ENCODE measurements around the gene UFSP2.

The UFSP2 gene

GRCh38 chr4:185471235-185472102 lies 45.7 kb upstream of the UFSP2 start, which contains the start of gene CCDC110:
Gene CCDC110 (minus strand): TSS chr4:185471733. CDS start chr4:185471683, 50 bp downstream.
- peak within 1 kb of the TSS; percentile 29 to 31 for H3K4ac ChIP-seq (ENCODE audit: low read depth in 1 of 2, low read length in 2 of 2)
- peaks cover 8% of the 10 kb centered on the region for H3K4me1 ChIP-seq (ENCODE audit: control insufficient read depth, insufficient read depth, low read depth, low read length)
- peak within 1 kb of the TSS; percentile 97 for H2BK120ac ChIP-seq (ENCODE audit: low read depth, low read length)
- 1% methylated on average over 58 of the region's 93 CpGs for WGBS
- peak within 1 kb of the TSS; percentile 99 for H2AFZ ChIP-seq (ENCODE audit: low read depth, low read length)
- no peak within 1 kb of the TSS for H2AK5ac ChIP-seq (ENCODE audit: low read length, severe bottlenecking)
- H2BK15ac ChIP-seq (ENCODE audit: low read depth, poor library complexity, severe bottlenecking), result peak within 1 kb of the TSS; percentile 96
- peak within 1 kb of the TSS; percentile 92 for H3K9ac ChIP-seq (ENCODE audit: low read length)
- H3K79me1 ChIP-seq (replicated peaks; ENCODE audit: low read length, poor library complexity, severe bottlenecking), result no peaks in the 10 kb centered on the region
- H2BK12ac ChIP-seq (ENCODE audit: low read length in 2 of 2), result peak within 1 kb of the TSS in 1 of 2 experiments; percentile 39
- H3K9me3 ChIP-seq (ENCODE audit: control insufficient read depth, low read length), result no peaks in the 10 kb centered on the region
- peak within 1 kb of the TSS; percentile 84 for H4K8ac ChIP-seq (ENCODE audit: low read length)
- peak; percentile 88 for DNase-seq
- peak within 1 kb of the TSS; percentile 2 for H3K27ac ChIP-seq (ENCODE audit: low read length, poor library complexity, severe bottlenecking)
- H3K4me2 ChIP-seq (ENCODE audit: low read length, poor library complexity, severe bottlenecking), result peak within 1 kb of the TSS; percentile 98
- H3K27me3 ChIP-seq (ENCODE audit: control insufficient read depth in 1 of 2, insufficient read depth in 1 of 2, low read length in 2 of 2), result peaks cover 6 to 19% of the 10 kb centered on the region in 2 experiments
- H2BK5ac ChIP-seq (ENCODE audit: low read depth, low read length, poor library complexity, severe bottlenecking), result no peak within 1 kb of the TSS
- H3K36me3 ChIP-seq (ENCODE audit: control insufficient read depth in 1 of 2, insufficient read depth in 2 of 2, low read depth in 1 of 2, low read length in 2 of 2), result no peaks in the 10 kb centered on the region
- peak within 1 kb of the TSS; percentile 84 to 96 for H3K4me3 ChIP-seq (ENCODE audit: insufficient read depth in 1 of 2, low read depth in 1 of 2, low read length in 2 of 2)
- peak within 1 kb of the TSS; percentile 86 to 89 for H3K18ac ChIP-seq (ENCODE audit: low read depth in 1 of 2, low read length in 2 of 2)
- H3K23ac ChIP-seq (ENCODE audit: low read length in 2 of 2), result peak within 1 kb of the TSS; percentile 73 to 86
- peak within 1 kb of the TSS; percentile 65 for H4K91ac ChIP-seq (ENCODE audit: low read length)
- H3K14ac ChIP-seq (ENCODE audit: low read length in 2 of 2), result peak within 1 kb of the TSS in 1 of 2 experiments; percentile 73

- H2BK5ac ChIP-seq (ENCODE audit: low read depth, low read length, poor library complexity, severe bottlenecking), result no peak overlapping the region
- DNase-seq, result peak; percentile 26
- peak overlapping the region; percentile 99 for H2AFZ ChIP-seq (ENCODE audit: low read depth, low read length)
- H3K4ac ChIP-seq (ENCODE audit: low read depth in 1 of 2, low read length in 2 of 2), result peak overlapping the region in 1 of 2 experiments; percentile 22
- peak overlapping the region; percentile 79 for H3K4me2 ChIP-seq (ENCODE audit: low read length, poor library complexity, severe bottlenecking)
- 15% methylated on average over 24 of the region's 41 CpGs for WGBS
- no peak overlapping the region for H2BK120ac ChIP-seq (ENCODE audit: low read depth, low read length)
- peak overlapping the region; percentile 62 to 96 for H3K4me3 ChIP-seq (ENCODE audit: insufficient read depth in 1 of 2, low read depth in 1 of 2, low read length in 2 of 2)
- H4K8ac ChIP-seq (ENCODE audit: low read length), result peak overlapping the region; percentile 1
- H3K4me1 ChIP-seq (ENCODE audit: control insufficient read depth, insufficient read depth, low read depth, low read length), result peaks cover 8% of the 10 kb centered on the region
- H3K23ac ChIP-seq (ENCODE audit: low read length in 2 of 2), result peak overlapping the region in 1 of 2 experiments; percentile 86
- H2BK15ac ChIP-seq (ENCODE audit: low read depth, poor library complexity, severe bottlenecking), result no peak overlapping the region
- H3K36me3 ChIP-seq (ENCODE audit: control insufficient read depth in 1 of 2, insufficient read depth in 2 of 2, low read depth in 1 of 2, low read length in 2 of 2), result no peaks in the 10 kb centered on the region
- no peak overlapping the region for H2AK5ac ChIP-seq (ENCODE audit: low read length, severe bottlenecking)
- H3K9ac ChIP-seq (ENCODE audit: low read length), result peak overlapping the region; percentile 92
- no peaks in the 10 kb centered on the region for H3K9me3 ChIP-seq (ENCODE audit: control insufficient read depth, low read length)
- peak overlapping the region; percentile 6 to 86 for H3K18ac ChIP-seq (ENCODE audit: low read depth in 1 of 2, low read length in 2 of 2)
- H3K79me1 ChIP-seq (replicated peaks; ENCODE audit: low read length, poor library complexity, severe bottlenecking), result no peaks in the 10 kb centered on the region
- peak overlapping the region in 1 of 2 experiments; percentile 37 for H2BK12ac ChIP-seq (ENCODE audit: low read length in 2 of 2)
- peak overlapping the region; percentile 14 for H4K91ac ChIP-seq (ENCODE audit: low read length)
- peaks cover 6 to 19% of the 10 kb centered on the region in 2 experiments for H3K27me3 ChIP-seq (ENCODE audit: control insufficient read depth in 1 of 2, insufficient read depth in 1 of 2, low read length in 2 of 2)
- peak overlapping the region in 1 of 2 experiments; percentile 73 for H3K14ac ChIP-seq (ENCODE audit: low read length in 2 of 2)
- peak overlapping the region; percentile 2 for H3K27ac ChIP-seq (ENCODE audit: low read length, poor library complexity, severe bottlenecking)
Measured at GRCh38 chr4:185470501-185471195, 44.9 kb upstream of the UFSP2 start.

- Histone ChIP-seq H3K4me2 (ENCODE audit: low read length, poor library complexity, severe bottlenecking) (no peak overlapping the region), H3K9me3 (ENCODE audit: control insufficient read depth, low read length) (no peaks in the 10 kb centered on the region), H3K14ac (ENCODE audit: low read length in 2 of 2) (no peak overlapping the region), H3K4me3 (ENCODE audit: insufficient read depth in 1 of 2, low read depth in 1 of 2, low read length in 2 of 2) (no peak overlapping the region), H3K23ac (ENCODE audit: low read length in 2 of 2) (no peak overlapping the region), H3K27me3 (ENCODE audit: control insufficient read depth in 1 of 2, insufficient read depth in 1 of 2, low read length in 2 of 2) (peaks cover 6 to 19% of the 10 kb centered on the region in 2 experiments), H3K9ac (ENCODE audit: low read length) (no peak overlapping the region), H4K8ac (ENCODE audit: low read length) (no peak overlapping the region), H3K4me1 (ENCODE audit: control insufficient read depth, insufficient read depth, low read depth, low read length) (peaks cover 8% of the 10 kb centered on the region), H2BK5ac (ENCODE audit: low read depth, low read length, poor library complexity, severe bottlenecking) (no peak overlapping the region), H2AK5ac (ENCODE audit: low read length, severe bottlenecking) (no peak overlapping the region), H2BK12ac (ENCODE audit: low read length in 2 of 2) (peak overlapping the region; percentile 1 to 11), H2AFZ (ENCODE audit: low read depth, low read length) (no peak overlapping the region), H4K91ac (ENCODE audit: low read length) (no peak overlapping the region), H3K4ac (ENCODE audit: low read depth in 1 of 2, low read length in 2 of 2) (no peak overlapping the region), H3K79me1 (replicated peaks; ENCODE audit: low read length, poor library complexity, severe bottlenecking) (no peaks in the 10 kb centered on the region), H2BK120ac (ENCODE audit: low read depth, low read length) (no peak overlapping the region), H3K27ac (ENCODE audit: low read length, poor library complexity, severe bottlenecking) (no peak overlapping the region), H3K36me3 (ENCODE audit: control insufficient read depth in 1 of 2, insufficient read depth in 2 of 2, low read depth in 1 of 2, low read length in 2 of 2) (no peaks in the 10 kb centered on the region), H2BK15ac (ENCODE audit: low read depth, poor library complexity, severe bottlenecking) (no peak overlapping the region), H3K18ac (ENCODE audit: low read depth in 1 of 2, low read length in 2 of 2) (no peak overlapping the region)
- DNase-seq, result no peak
- 76% methylated on average over 5 of the region's 9 CpGs for WGBS
Measured at GRCh38 chr4:185469580-185470154, 43.9 kb upstream of the UFSP2 start.
